Ishikawa (cell line): ENCODE measurements around the gene CFAP43.

Experiments
- CEBPB ChIP-seq: IDR thresholded peaks from 2 replicates; pipeline ENCODE4 v1.6.1; 2012
- CREB1 ChIP-seq: IDR thresholded peaks from 2 replicates; pipeline ENCODE4 v1.6.1; 2012; ENCODE audit warnings: low read depth
- EGR1 ChIP-seq: IDR thresholded peaks from 2 replicates; pipeline ENCODE4 v1.6.1; 2012
- EP300 ChIP-seq: IDR thresholded peaks from 2 replicates; pipeline ENCODE4 v1.6.1; 2012; ENCODE audit warnings: borderline replicate concordance
- FOXM1 ChIP-seq: IDR thresholded peaks from 2 replicates; pipeline ENCODE4 v1.6.1; 2012; ENCODE audit warnings: low read depth, borderline replicate concordance
- NFIC ChIP-seq: IDR thresholded peaks from 2 replicates; pipeline ENCODE4 v1.6.1; 2012
- RAD21 ChIP-seq: IDR thresholded peaks from 2 replicates; pipeline ENCODE4 v1.6.1; 2012; ENCODE audit warnings: low read depth
- TAF1 ChIP-seq: IDR thresholded peaks from 2 replicates; pipeline ENCODE4 v1.6.1; 2012; ENCODE audit warnings: low read depth, mild to moderate bottlenecking
- TCF12 ChIP-seq: IDR thresholded peaks from 2 replicates; pipeline ENCODE4 v1.6.1; 2012; ENCODE audit warnings: low read depth
- TEAD4 ChIP-seq: IDR thresholded peaks from 2 replicates; pipeline ENCODE4 v1.6.1; 2012
- YY1 ChIP-seq: IDR thresholded peaks from 2 replicates; pipeline ENCODE4 v1.6.1; 2012; ENCODE audit warnings: low read depth
- ZBTB7A ChIP-seq: IDR thresholded peaks from 2 replicates; pipeline ENCODE4 v1.6.1; 2012; ENCODE audit warnings: low read depth
- TF ChIP-seq, protein P1 (sequence below): IDR thresholded peaks from 2 replicates; pipeline ENCODE4 v1.6.1; 2012; ENCODE audit warnings: low read depth, mild to moderate bottlenecking
- TF ChIP-seq, protein P2 (sequence below): IDR thresholded peaks from 2 replicates; pipeline ENCODE4 v1.6.1; 2012
- TF ChIP-seq, protein P3 (sequence below): IDR thresholded peaks from 2 replicates; pipeline ENCODE4 v1.6.1; 2012

CFAP43 gene

DNA sequence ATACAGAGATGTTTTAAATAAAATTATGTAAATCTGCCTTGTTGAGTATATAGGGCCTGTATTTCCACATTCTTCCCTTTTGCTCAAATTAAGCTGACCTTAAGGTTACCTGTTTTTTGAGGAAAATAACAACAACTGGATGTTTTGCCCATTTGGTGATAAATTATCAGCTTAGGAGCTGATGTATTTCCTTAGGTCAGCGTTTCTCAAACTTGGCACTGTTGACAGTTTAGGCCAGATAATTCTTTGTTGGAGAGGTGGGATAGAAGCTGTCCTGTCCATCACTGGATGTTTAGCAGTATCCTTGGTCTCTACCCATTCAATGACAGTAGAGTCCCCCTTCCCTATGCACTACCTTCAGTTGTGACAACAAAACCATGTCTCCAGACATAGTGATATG is 44.0 kb upstream of the CFAP43 start:
- TF ChIP-seq YY1: no peak
- no peak for TF ChIP-seq TEAD4
- TF ChIP-seq EGR1: no peak
- no peak for TF ChIP-seq CEBPB
- TF ChIP-seq, protein P1, sequence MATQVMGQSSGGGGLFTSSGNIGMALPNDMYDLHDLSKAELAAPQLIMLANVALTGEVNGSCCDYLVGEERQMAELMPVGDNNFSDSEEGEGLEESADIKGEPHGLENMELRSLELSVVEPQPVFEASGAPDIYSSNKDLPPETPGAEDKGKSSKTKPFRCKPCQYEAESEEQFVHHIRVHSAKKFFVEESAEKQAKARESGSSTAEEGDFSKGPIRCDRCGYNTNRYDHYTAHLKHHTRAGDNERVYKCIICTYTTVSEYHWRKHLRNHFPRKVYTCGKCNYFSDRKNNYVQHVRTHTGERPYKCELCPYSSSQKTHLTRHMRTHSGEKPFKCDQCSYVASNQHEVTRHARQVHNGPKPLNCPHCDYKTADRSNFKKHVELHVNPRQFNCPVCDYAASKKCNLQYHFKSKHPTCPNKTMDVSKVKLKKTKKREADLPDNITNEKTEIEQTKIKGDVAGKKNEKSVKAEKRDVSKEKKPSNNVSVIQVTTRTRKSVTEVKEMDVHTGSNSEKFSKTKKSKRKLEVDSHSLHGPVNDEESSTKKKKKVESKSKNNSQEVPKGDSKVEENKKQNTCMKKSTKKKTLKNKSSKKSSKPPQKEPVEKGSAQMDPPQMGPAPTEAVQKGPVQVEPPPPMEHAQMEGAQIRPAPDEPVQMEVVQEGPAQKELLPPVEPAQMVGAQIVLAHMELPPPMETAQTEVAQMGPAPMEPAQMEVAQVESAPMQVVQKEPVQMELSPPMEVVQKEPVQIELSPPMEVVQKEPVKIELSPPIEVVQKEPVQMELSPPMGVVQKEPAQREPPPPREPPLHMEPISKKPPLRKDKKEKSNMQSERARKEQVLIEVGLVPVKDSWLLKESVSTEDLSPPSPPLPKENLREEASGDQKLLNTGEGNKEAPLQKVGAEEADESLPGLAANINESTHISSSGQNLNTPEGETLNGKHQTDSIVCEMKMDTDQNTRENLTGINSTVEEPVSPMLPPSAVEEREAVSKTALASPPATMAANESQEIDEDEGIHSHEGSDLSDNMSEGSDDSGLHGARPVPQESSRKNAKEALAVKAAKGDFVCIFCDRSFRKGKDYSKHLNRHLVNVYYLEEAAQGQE: no peak
- TF ChIP-seq NFIC: no peak
- TF ChIP-seq EP300: no peak
- no peak for TF ChIP-seq TCF12
- no peak for TF ChIP-seq CREB1

GRCh38 chr10:104274762-104275721 is 42.9 kb upstream of the CFAP43 start:
- TF ChIP-seq RAD21 (peak; percentile 44; the same call in 1 of the 2 replicates), EGR1 (no peak), TEAD4 (no peak), EP300 (peak; percentile 30; the same call in 1 of the 2 replicates), NFIC (no peak), ZBTB7A (peak; percentile 64; the same call in 1 of the 2 replicates), FOXM1 (no peak), CREB1 (no peak), YY1 (peak; percentile 74), CEBPB (no peak), TAF1 (peak; percentile 30; the same call in 1 of the 2 replicates), TCF12 (peak; percentile 35; the same call in 1 of the 2 replicates)
- TF ChIP-seq, protein P1: no peak
- TF ChIP-seq, protein P2, sequence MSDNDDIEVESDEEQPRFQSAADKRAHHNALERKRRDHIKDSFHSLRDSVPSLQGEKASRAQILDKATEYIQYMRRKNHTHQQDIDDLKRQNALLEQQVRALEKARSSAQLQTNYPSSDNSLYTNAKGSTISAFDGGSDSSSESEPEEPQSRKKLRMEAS: peak; percentile 54; the same call in 1 of the 2 replicates
- TF ChIP-seq, protein P3, sequence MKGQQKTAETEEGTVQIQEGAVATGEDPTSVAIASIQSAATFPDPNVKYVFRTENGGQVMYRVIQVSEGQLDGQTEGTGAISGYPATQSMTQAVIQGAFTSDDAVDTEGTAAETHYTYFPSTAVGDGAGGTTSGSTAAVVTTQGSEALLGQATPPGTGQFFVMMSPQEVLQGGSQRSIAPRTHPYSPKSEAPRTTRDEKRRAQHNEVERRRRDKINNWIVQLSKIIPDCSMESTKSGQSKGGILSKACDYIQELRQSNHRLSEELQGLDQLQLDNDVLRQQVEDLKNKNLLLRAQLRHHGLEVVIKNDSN: no peak

DNA sequence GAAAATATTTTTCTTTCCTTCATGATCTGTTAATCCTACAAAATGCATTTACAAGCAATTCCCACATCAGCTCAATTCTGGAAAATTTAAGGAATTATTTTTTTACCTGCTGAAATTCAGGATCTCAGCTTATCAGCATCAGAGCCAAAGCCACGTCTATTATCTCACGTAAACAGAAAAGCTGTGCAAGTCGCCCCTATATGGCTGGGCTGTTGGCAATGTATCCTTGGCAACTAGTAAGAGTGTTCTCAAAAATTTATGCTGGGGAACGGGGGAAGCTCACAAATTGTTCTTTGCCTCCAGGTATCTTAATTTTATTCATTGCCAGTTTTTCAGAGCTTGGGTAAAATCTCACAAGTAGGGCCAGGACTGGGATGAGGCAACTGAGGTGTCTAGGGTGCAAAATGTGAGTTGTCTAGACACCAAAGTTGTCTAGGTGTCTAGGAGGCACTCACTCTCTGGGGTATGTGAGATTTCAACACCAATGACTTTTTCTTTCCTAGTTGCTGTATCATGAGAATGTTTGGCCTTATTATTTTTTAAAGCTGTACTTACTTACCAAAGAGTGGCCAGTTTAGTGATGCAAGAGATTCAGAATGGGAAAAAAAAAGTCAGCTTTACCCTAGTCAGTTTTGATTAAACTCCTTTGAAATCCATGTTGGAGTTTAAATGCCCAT is 41.9 kb upstream of the CFAP43 start:
- TF ChIP-seq, protein P2: no peak
- TF ChIP-seq EP300 (no peak), EGR1 (no peak), ZBTB7A (no peak), TAF1 (no peak), FOXM1 (no peak), CREB1 (no peak), NFIC (no peak), RAD21 (no peak), TEAD4 (no peak), TCF12 (no peak)
- TF ChIP-seq, protein P3: no peak
- TF ChIP-seq, protein P1: no peak

DNA sequence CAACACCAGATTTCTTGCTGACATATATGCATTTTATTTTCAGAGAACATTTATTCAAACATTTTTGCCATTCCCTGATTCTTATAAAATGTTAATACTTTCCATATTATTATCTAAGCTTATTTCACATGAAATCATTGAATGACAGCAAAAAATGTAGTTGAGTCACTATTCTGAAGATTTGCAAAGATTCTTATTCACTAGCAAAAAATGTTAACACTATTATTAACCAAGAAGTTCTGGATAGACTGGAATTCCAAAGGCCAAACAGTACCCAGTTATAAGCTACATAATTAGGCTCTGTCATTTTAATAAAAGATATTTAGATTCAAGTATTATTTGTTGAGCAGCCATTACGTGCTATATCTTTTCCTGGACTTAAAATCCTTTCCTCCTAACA is 41.1 kb upstream of the CFAP43 start:
- TF ChIP-seq, protein P1: no peak
- TF ChIP-seq RAD21 (no peak), TAF1 (no peak), CREB1 (no peak), FOXM1 (no peak), EGR1 (no peak), YY1 (no peak), TCF12 (no peak), NFIC (no peak), CEBPB (no peak), ZBTB7A (no peak)
- TF ChIP-seq, protein P3: no peak
